PC-9 (cell line): ENCODE data around the gene CAPN10.

Source experiments
- EZH2 ChIP-seq: fragments of 200-600 bp; sonication (generic); IDR thresholded peaks from 2 replicates; pipeline ENCODE4 v1.8.0; 2017; ENCODE audit warnings: antibody characterized with exemption, low read depth
- TF ChIP-seq, protein P1 (sequence below): fragments of 200-600 bp; sonication (generic); conservative IDR thresholded peaks from 2 replicates; pipeline ENCODE4 v1.6.1; 2017; ENCODE audit warnings: mixed run types, antibody characterized with exemption, mild to moderate bottlenecking, moderate library complexity

DNA sequence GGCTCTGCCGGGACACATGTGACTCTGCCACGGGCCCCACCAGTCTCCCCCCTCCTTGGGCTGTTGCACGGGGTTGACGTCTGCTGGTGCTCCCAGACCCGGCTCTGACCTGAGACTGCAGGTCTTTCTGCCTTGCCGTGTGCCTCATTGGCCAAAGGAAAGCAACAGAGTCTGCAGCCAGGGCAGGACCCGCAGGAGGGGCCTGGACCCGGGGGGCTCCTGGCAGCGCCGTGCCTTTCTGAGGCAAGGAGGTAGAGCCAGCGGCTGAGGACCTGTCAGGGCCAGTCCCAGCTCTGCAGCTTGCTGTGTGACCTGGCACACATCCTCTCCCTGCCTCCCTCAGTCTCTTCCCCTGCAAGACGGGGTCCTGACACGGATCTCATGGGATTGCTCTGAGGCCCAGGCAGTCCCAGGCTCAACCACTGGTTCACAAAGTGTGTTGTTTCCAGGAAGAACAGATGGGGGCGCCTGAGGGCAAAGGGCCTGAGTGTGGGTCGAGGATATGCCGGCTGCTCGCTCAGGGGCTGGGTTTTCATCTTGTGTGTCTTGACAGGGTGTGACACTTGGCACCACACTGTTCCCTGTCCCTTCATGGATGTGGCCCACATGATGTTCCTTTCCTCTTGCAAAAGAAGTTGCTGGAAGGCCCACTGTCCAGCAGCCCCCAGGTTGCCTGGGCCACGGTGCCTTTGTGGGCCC is 9.0 kb downstream of the CAPN10 start:
- TF ChIP-seq EZH2 = no peak
- TF ChIP-seq, protein P1, sequence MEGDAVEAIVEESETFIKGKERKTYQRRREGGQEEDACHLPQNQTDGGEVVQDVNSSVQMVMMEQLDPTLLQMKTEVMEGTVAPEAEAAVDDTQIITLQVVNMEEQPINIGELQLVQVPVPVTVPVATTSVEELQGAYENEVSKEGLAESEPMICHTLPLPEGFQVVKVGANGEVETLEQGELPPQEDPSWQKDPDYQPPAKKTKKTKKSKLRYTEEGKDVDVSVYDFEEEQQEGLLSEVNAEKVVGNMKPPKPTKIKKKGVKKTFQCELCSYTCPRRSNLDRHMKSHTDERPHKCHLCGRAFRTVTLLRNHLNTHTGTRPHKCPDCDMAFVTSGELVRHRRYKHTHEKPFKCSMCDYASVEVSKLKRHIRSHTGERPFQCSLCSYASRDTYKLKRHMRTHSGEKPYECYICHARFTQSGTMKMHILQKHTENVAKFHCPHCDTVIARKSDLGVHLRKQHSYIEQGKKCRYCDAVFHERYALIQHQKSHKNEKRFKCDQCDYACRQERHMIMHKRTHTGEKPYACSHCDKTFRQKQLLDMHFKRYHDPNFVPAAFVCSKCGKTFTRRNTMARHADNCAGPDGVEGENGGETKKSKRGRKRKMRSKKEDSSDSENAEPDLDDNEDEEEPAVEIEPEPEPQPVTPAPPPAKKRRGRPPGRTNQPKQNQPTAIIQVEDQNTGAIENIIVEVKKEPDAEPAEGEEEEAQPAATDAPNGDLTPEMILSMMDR = no peak; the same call in 1 of the 2 replicates
